Stimulated activated CD8-positive, alpha-beta memory T cell treated with anti-CD3 and anti-CD28 coated beads, Interleukin-12 subunit alpha, Interleukin-12 subunit beta, amount 100 ng/mL, for 4 hours (primary cell): Measurements from ENCODE around the gene ZNF276.
"Not testable (repeated sequence)": the region's sequence is repeated elsewhere in the genome, so short reads cannot be mapped to it uniquely, and the experiment has no call there.

ENCODE experiments used
- DNase-seq: peaks from one replicate; pipeline ENCODE4 v3.0.0-alpha.2; 2020; ENCODE audit warnings: low read depth

The ZNF276 gene

DNA sequence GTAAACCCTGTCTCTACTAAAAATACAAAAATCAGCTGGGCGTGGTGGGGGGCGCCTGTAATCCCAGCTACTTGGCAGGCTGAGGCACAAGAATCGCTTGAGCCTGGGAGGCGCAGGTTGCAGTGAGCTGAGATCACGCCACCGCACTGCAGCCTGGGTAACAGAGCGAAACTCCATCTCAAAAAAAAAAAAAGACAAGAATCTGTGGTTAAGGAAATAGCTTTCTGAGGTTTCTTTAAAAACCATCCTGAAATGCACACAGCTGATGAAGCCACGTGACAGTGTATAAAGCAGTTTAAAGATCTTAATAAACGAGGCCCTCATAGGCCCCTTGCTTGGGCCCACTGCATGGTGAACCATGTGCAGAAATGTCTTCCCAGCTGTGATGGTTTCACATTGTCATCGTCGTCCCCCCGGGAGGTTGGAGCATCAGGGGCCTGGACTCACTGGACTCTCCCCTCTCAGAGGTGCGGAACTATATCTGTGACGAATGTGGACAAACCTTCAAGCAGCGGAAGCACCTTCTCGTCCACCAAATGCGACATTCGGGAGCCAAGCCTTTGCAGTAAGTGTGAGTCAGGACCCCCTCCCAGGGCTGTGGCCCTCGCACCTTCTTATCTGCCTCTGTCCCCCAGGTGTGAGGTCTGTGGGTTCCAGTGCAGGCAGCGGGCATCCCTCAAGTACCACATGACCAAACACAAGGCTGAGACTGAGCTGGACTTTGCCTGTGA is 16.2 kb downstream of the ZNF276 start:
- DNase-seq = no peak

- DNase-seq = no peak
Measured at GRCh38 chr16:89738072-89738377, 16.7 kb downstream of the ZNF276 start.

- DNase-seq = no peak
Measured at GRCh38 chr16:89738538-89739317, 17.4 kb downstream of the ZNF276 start.

- DNase-seq = no peak
Measured at GRCh38 chr16:89739383-89739782, 18.0 kb downstream of the ZNF276 start.

- no peak for DNase-seq
Measured at GRCh38 chr16:89741342-89742014, 20.1 kb downstream of the ZNF276 start.

DNA sequence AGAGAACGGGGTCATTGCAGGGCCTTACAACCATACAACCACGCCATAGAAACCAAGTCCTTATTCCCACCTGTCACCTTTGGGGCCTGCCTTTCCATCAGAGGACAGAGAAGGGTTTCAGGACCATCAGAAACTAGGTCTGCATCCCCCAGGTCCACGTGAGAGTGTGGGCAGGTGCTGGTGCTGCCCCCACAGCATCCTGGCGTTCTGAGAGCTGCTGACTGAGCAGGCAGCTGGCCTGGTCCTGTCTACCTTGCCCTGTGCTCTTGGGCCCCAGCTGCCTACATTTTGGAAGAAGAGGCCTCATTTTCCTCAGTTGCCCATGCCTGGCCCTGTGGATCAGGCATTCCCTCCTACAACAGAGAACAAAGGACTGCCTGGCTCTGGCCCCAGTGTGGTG is 21.6 kb downstream of the ZNF276 start:
- DNase-seq = no peak

- no peak for DNase-seq
Measured at GRCh38 chr16:89744813-89745212, 23.5 kb downstream of the ZNF276 start.

GRCh38 chr16:89746043-89746442 is 24.7 kb downstream of the ZNF276 start:
- no peak for DNase-seq

DNA sequence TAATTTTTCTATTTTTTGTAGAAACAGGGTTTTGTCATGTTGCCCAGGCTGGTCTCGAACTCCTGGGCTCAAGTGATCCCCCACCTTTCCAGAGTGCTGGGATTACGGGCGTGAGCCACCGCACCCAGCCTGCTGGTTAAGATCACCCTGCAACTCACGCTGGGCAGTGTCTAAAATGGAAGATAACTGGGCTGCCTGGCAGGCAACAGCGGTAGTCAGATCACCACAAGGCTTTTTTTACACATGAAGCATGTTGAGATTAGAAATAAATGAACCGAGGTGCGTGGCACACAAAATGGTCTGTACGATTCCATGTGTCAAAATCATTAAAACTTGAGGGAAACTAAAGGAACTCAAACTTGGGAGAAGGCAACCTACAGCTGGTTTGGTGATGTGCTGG is 26.7 kb downstream of the ZNF276 start:
- no peak for DNase-seq

- no peak for DNase-seq
Measured at GRCh38 chr16:89748921-89749320, 27.6 kb downstream of the ZNF276 start.

DNA sequence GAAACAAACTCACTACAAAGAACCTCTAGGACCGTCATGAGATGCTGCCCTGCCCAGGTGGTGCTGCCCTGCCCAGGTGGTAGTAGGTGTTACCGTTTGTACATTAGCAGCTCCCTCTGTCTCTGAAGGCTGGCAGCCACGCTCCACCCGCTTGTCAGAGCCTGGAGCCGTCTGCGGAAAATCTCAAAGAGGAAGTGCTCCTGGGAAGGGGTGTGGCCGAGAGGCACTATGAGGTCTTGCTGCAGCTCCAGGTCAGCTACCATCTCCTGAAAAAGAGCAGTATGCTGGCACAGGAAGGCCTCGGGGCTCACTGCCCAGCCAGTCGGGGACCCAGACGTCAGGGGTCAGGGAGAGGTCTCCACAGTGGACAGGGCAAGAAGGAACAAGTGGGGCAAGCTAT is 28.3 kb downstream of the ZNF276 start:
- no peak for DNase-seq

DNA sequence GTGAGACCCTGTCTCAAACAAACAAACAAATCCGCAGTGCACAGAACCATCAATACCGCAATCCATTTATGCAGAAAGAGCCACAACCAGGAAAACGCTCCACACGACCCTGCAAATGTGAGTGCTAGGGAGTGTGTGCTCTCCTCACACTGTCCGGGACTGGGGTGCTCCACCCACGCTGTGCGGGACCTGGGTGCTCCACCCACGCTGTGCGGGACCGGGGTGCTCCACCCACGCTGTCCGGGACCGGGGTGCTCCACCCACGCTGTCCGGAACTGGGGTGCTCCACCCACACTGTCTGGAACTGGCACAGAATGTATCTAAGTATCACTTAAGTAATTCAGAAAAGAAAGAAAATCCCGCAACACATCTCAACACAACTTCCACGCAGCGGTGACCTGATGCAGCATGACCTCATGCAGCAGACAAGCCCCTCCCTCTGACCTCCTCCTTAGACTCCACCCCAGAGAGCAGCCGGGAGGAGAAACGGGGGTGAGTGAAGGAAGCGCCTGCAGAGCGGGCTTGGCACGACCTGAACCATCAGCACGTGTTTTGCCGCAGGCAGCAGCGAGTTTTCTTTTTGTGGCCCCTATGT is 38.5 kb downstream of the ZNF276 start:
- no peak for DNase-seq

GRCh38 chr16:89761304-89761922 is 40.1 kb downstream of the ZNF276 start:
- no peak for DNase-seq

DNA sequence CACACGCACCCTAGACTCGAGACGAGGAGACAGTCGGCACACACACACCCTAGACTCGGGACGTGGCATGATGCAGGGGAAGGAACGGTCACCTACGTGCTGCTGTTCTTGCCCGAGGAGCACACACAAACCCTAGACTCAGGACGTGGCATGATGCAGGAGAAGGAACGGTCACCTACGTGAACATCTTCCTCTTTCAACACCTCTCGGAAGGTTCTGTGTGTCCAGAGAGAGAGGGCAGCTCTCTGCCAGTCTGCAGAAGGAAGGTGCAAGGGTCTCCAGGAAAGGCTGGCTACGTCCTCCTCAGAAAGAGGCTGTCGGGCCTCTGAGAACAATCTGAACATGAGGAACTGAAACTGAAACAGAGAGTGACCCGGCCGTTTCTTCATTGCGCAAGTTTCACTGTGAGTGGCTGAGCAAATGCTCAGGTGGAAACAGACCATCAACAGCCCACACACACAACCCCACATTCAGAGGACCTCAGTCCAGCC is 43.4 kb downstream of the ZNF276 start:
- peak; percentile 27 for DNase-seq

GRCh38 chr16:89765292-89765830 is 44.0 kb downstream of the ZNF276 start:
- DNase-seq = no peak

GRCh38 chr16:89770367-89770766 is 49.0 kb downstream of the ZNF276 start:
- DNase-seq = no peak

- DNase-seq = no peak
Measured at GRCh38 chr16:89775223-89775622, 53.9 kb downstream of the ZNF276 start.

DNA sequence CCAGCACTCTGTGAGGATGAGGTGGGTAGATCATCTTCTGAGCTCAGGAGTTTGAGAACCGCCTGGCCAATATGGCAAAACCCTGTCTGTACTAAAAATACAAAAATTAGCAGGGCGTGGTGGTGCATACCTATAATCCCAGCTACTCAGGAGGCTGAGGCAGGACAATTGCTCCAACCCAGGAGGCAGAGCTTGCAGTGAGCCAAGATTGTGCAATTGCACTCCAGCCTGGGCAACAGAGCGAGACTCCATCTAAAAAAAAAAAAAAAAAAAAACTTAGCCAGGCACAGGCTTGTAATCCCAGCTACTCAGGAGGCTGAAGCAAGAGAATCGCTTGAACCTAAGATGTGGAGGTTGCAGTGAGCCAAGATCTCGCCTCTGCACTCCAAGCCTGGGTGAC is 56.9 kb downstream of the ZNF276 start:
- DNase-seq = not testable (repeated sequence)

- DNase-seq = no peak
Measured at GRCh38 chr16:89779231-89779908, 58.0 kb downstream of the ZNF276 start.

- no peak for DNase-seq
Measured at GRCh38 chr16:89779909-89780305, 58.6 kb downstream of the ZNF276 start.

DNA sequence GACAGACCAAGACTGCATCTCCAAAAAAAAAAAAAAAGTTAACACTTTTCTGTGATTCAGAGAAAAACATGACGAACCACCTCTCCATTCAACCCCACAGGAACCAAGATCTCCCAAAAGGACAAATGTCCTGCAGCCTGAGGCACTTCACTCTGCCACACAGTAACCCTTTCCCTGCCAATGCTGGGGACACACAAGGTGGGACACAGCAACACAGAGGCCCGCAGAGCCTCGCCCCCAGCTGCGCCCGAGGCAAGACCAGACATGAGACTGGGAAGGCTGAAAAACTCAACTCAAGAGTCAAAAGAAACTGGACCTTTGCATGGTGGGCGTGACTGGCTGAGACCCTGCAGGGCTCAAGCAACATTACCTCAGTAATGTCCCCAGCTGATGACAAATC is 61.2 kb downstream of the ZNF276 start:
- no peak for DNase-seq
